Activated CD4-positive, CD25-positive, alpha-beta regulatory T cell treated with anti-CD3 and anti-CD28 coated beads, Interleukin-2, amount 50 U/mL, for 24 hours (primary cell): ENCODE measurements around the gene ATRN.
"Not testable (repeated sequence)": the region's sequence is repeated elsewhere in the genome, so short reads cannot be mapped to it uniquely, and the experiment has no call there.

Source experiments
- ATAC-seq, 2 donors: fragments of 150-1000 bp; cut with Tn5 transposase; one replicate each; pipeline ENCODE4 v1.10.0; 2021; ENCODE audit warnings: mild to moderate bottlenecking in 1 of 2, moderate library complexity in 1 of 2

Gene ATRN

GRCh38 chr20:3521852-3522740, 51.3 kb downstream of the ATRN start:
- ATAC-seq, result no peak

GRCh38 chr20:3524696-3525095, 53.9 kb downstream of the ATRN start:
- ATAC-seq, result not testable (repeated sequence)

- no peak for ATAC-seq
These were observed 61.3 kb downstream of the ATRN start for GRCh38 chr20:3532089-3532615.

- not testable (repeated sequence) for ATAC-seq
These were observed 66.9 kb downstream of the ATRN start for GRCh38 chr20:3537733-3538132.

GRCh38 chr20:3539311-3540107, 68.7 kb downstream of the ATRN start:
- no peak for ATAC-seq

GRCh38 chr20:3541887-3542721, 71.3 kb downstream of the ATRN start:
- no peak for ATAC-seq

GRCh38 chr20:3543901-3544507, 73.2 kb downstream of the ATRN start:
- no peak for ATAC-seq

- ATAC-seq, result no peak
These were observed 74.6 kb downstream of the ATRN start for GRCh38 chr20:3545401-3545925.

- no peak for ATAC-seq
These were observed 77.1 kb downstream of the ATRN start for GRCh38 chr20:3547906-3548305.

GRCh38 chr20:3550837-3551236, 80.0 kb downstream of the ATRN start:
- no peak for ATAC-seq

GRCh38 chr20:3551681-3552434, 81.0 kb downstream of the ATRN start:
- no peak for ATAC-seq

GRCh38 chr20:3553663-3554062, 82.8 kb downstream of the ATRN start:
- no peak for ATAC-seq

GRCh38 chr20:3557237-3557785, 86.5 kb downstream of the ATRN start:
- no peak for ATAC-seq

GRCh38 chr20:3559231-3559630, 88.4 kb downstream of the ATRN start:
- ATAC-seq, result no peak

- ATAC-seq, result no peak
These were observed 88.8 kb downstream of the ATRN start for GRCh38 chr20:3559637-3560036.

GRCh38 chr20:3560162-3560561, 89.3 kb downstream of the ATRN start:
- ATAC-seq, result no peak

GRCh38 chr20:3560578-3560977, 89.8 kb downstream of the ATRN start:
- ATAC-seq, result no peak

- ATAC-seq, result no peak
These were observed 92.3 kb downstream of the ATRN start for GRCh38 chr20:3563133-3563532.

- no peak for ATAC-seq
These were observed 92.8 kb downstream of the ATRN start for GRCh38 chr20:3563548-3564177.

GRCh38 chr20:3565851-3566250, 95.0 kb downstream of the ATRN start:
- ATAC-seq, result no peak
